ENCODE results near the gene GCSAM. TPM values are rescaled to one million over a fixed set of nuclear protein-coding genes. Genes with fewer than 3 reads are reported as not detected.

The GCSAM gene
- total and polyA plus RNA-seq, 2 experiments from 2014 or later, result 0.86 TPM; not detected in 1

DNA sequence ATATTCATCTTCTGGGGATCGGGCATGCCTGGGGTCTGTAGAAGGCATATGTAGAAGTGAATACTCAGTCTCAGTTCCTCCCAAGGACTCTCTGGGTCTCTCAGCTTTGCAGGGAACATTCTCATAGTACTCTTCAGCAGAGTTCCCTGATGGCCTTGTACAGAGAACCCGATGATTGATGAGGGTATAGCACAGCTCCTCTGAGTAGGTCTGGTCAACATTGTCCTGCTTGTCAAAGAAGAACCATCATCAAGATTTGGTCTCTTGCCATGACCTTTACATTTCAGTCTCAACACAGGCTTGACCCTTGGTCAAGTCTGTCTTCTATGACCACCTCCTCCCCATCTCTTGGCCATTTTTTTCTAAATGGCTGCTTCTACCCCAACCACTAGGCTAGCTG lies 9.5 kb downstream of the GCSAM start:
- H3K27ac Mint-ChIP-seq, result no peak overlapping the region
- no peaks in the 10 kb centered on the region for H3K9me3 Mint-ChIP-seq
- ATAC-seq (no peak), DNase-seq (ENCODE audit: low spot score) (no peak)
- no peak overlapping the region for H2AFZ ChIP-seq
- no peaks in the 10 kb centered on the region for H3F3A ChIP-seq (replicated peaks; ENCODE audit: low read depth)
- no peak overlapping the region for H3K4me3 ChIP-seq
- peaks cover 14% of the 10 kb centered on the region; the same call in 2 of the 3 replicates for H3K36me3 Mint-ChIP-seq (ENCODE audit: low read depth)
- no peaks in the 10 kb centered on the region for H3K79me2 ChIP-seq (replicated peaks; ENCODE audit: insufficient read depth)
- no peaks in the 10 kb centered on the region for H3K27me3 ChIP-seq (ENCODE audit: insufficient read depth)
- H3K36me3 ChIP-seq (ENCODE audit: insufficient read depth), result no peaks in the 10 kb centered on the region; the same call in 1 of the 2 replicates
- peaks cover 51% of the 10 kb centered on the region for H3K4me1 ChIP-seq (ENCODE audit: insufficient read depth)
- H3K4me3 Mint-ChIP-seq, result no peak overlapping the region
- no peak overlapping the region for H3K4me2 ChIP-seq
- peaks cover 44% of the 10 kb centered on the region for H3K4me1 Mint-ChIP-seq
- H3K27me3 Mint-ChIP-seq (ENCODE audit: insufficient read depth, low read depth, poor library complexity), result peaks cover 1% of the 10 kb centered on the region
- no peaks in the 10 kb centered on the region for H4K20me1 ChIP-seq (replicated peaks; ENCODE audit: insufficient read depth)
- no peak overlapping the region for H3K27ac ChIP-seq (ENCODE audit: low read depth)
- no peaks in the 10 kb centered on the region for H3K9me2 ChIP-seq (ENCODE audit: insufficient read depth)
- TF ChIP-seq ZNF114 (CRISPR knock-in tag; IDR thresholded peaks at IDR 0.05) (no peak), ZNF331 (CRISPR knock-in tag; IDR thresholded peaks at IDR 0.05; ENCODE audit: low read depth) (no peak)

DNA sequence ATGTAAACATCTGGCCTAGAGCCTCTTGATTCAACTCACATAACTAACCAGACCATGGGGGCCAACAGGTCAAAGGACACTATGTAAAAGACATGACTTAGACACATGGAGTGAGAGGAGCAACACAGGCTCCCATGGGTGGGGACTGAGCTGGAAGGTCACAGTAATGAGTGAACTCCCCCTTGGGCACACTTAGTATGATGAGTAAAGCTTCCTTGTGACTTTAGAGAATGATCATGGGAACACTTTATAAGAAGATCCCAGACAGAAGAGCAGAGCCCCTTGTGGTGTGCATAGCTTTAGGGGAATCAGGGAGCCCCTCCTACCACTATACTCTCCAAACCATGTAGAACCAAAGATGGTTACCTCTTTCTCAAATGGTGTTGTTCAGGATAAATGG lies 10.2 kb downstream of the GCSAM start:
- peaks cover 47% of the 10 kb centered on the region for H3K4me1 ChIP-seq (ENCODE audit: insufficient read depth)
- H3K36me3 Mint-ChIP-seq (ENCODE audit: low read depth), result peaks cover 14% of the 10 kb centered on the region; the same call in 2 of the 3 replicates
- no peak overlapping the region for H3K4me3 Mint-ChIP-seq
- H2AFZ ChIP-seq, result no peak overlapping the region
- H3K4me2 ChIP-seq, result no peak overlapping the region
- H3K9me3 Mint-ChIP-seq, result no peaks in the 10 kb centered on the region
- no peaks in the 10 kb centered on the region for H3F3A ChIP-seq (replicated peaks; ENCODE audit: low read depth)
- no peaks in the 10 kb centered on the region for H3K9me2 ChIP-seq (ENCODE audit: insufficient read depth)
- DNase-seq (ENCODE audit: low spot score) (no peak), ATAC-seq (no peak)
- no peaks in the 10 kb centered on the region; the same call in 1 of the 2 replicates for H3K36me3 ChIP-seq (ENCODE audit: insufficient read depth)
- H3K27ac Mint-ChIP-seq, result no peak overlapping the region
- no peaks in the 10 kb centered on the region for H3K27me3 ChIP-seq (ENCODE audit: insufficient read depth)
- H3K4me1 Mint-ChIP-seq, result peaks cover 42% of the 10 kb centered on the region
- TF ChIP-seq ZNF114 (CRISPR knock-in tag; IDR thresholded peaks at IDR 0.05) (no peak), NANOG (IDR thresholded peaks at IDR 0.05; ENCODE audit: borderline replicate concordance) (no peak), ZNF331 (CRISPR knock-in tag; IDR thresholded peaks at IDR 0.05; ENCODE audit: low read depth) (no peak), EZH2 (IDR thresholded peaks at IDR 0.05; ENCODE audit: low read depth, unreplicated experiment) (no peak), POLR2AphosphoS5 (IDR thresholded peaks at IDR 0.05; ENCODE audit: low read depth) (no peak), EZH2phosphoT487 (IDR thresholded peaks at IDR 0.05; ENCODE audit: unreplicated experiment) (no peak), CREB1 (CRISPR knock-in tag; IDR thresholded peaks at IDR 0.05; ENCODE audit: low read depth) (no peak), STAT1 (IDR thresholded peaks at IDR 0.05; ENCODE audit: unreplicated experiment) (no peak), JUNB (IDR thresholded peaks at IDR 0.05; ENCODE audit: unreplicated experiment) (no peak)
- TF ChIP-seq, protein P1, sequence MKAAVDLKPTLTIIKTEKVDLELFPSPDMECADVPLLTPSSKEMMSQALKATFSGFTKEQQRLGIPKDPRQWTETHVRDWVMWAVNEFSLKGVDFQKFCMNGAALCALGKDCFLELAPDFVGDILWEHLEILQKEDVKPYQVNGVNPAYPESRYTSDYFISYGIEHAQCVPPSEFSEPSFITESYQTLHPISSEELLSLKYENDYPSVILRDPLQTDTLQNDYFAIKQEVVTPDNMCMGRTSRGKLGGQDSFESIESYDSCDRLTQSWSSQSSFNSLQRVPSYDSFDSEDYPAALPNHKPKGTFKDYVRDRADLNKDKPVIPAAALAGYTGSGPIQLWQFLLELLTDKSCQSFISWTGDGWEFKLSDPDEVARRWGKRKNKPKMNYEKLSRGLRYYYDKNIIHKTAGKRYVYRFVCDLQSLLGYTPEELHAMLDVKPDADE (IDR thresholded peaks at IDR 0.05), result no peak
- TF ChIP-seq, protein P2, sequence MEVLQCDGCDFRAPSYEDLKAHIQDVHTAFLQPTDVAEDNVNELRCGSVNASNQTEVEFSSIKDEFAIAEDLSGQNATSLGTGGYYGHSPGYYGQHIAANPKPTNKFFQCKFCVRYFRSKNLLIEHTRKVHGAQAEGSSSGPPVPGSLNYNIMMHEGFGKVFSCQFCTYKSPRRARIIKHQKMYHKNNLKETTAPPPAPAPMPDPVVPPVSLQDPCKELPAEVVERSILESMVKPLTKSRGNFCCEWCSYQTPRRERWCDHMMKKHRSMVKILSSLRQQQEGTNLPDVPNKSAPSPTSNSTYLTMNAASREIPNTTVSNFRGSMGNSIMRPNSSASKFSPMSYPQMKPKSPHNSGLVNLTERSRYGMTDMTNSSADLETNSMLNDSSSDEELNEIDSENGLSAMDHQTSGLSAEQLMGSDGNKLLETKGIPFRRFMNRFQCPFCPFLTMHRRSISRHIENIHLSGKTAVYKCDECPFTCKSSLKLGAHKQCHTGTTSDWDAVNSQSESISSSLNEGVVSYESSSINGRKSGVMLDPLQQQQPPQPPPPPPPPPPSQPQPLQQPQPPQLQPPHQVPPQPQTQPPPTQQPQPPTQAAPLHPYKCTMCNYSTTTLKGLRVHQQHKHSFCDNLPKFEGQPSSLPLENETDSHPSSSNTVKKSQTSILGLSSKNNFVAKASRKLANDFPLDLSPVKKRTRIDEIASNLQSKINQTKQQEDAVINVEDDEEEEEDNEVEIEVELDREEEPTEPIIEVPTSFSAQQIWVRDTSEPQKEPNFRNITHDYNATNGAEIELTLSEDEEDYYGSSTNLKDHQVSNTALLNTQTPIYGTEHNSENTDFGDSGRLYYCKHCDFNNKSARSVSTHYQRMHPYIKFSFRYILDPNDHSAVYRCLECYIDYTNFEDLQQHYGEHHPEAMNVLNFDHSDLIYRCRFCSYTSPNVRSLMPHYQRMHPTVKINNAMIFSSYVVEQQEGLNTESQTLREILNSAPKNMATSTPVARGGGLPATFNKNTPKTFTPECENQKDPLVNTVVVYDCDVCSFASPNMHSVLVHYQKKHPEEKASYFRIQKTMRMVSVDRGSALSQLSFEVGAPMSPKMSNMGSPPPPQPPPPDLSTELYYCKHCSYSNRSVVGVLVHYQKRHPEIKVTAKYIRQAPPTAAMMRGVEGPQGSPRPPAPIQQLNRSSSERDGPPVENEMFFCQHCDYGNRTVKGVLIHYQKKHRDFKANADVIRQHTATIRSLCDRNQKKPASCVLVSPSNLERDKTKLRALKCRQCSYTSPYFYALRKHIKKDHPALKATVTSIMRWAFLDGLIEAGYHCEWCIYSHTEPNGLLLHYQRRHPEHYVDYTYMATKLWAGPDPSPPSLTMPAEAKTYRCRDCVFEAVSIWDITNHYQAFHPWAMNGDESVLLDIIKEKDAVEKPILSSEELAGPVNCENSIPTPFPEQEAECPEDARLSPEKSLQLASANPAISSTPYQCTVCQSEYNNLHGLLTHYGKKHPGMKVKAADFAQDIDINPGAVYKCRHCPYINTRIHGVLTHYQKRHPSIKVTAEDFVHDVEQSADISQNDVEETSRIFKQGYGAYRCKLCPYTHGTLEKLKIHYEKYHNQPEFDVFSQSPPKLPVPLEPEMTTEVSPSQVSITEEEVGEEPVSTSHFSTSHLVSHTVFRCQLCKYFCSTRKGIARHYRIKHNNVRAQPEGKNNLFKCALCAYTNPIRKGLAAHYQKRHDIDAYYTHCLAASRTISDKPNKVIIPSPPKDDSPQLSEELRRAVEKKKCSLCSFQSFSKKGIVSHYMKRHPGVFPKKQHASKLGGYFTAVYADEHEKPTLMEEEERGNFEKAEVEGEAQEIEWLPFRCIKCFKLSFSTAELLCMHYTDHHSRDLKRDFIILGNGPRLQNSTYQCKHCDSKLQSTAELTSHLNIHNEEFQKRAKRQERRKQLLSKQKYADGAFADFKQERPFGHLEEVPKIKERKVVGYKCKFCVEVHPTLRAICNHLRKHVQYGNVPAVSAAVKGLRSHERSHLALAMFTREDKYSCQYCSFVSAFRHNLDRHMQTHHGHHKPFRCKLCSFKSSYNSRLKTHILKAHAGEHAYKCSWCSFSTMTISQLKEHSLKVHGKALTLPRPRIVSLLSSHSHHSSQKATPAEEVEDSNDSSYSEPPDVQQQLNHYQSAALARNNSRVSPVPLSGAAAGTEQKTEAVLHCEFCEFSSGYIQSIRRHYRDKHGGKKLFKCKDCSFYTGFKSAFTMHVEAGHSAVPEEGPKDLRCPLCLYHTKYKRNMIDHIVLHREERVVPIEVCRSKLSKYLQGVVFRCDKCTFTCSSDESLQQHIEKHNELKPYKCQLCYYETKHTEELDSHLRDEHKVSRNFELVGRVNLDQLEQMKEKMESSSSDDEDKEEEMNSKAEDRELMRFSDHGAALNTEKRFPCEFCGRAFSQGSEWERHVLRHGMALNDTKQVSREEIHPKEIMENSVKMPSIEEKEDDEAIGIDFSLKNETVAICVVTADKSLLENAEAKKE (CRISPR knock-in tag; IDR thresholded peaks at IDR 0.05), result no peak
- TF ChIP-seq, protein P3, sequence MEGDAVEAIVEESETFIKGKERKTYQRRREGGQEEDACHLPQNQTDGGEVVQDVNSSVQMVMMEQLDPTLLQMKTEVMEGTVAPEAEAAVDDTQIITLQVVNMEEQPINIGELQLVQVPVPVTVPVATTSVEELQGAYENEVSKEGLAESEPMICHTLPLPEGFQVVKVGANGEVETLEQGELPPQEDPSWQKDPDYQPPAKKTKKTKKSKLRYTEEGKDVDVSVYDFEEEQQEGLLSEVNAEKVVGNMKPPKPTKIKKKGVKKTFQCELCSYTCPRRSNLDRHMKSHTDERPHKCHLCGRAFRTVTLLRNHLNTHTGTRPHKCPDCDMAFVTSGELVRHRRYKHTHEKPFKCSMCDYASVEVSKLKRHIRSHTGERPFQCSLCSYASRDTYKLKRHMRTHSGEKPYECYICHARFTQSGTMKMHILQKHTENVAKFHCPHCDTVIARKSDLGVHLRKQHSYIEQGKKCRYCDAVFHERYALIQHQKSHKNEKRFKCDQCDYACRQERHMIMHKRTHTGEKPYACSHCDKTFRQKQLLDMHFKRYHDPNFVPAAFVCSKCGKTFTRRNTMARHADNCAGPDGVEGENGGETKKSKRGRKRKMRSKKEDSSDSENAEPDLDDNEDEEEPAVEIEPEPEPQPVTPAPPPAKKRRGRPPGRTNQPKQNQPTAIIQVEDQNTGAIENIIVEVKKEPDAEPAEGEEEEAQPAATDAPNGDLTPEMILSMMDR (conservative IDR thresholded peaks at IDR 0.05; ENCODE audit: low read depth in 2 of 2), result no peak
- no peak overlapping the region for H3K4me3 ChIP-seq
- H3K27ac ChIP-seq (ENCODE audit: low read depth), result no peak overlapping the region
- H3K79me2 ChIP-seq (replicated peaks; ENCODE audit: insufficient read depth), result no peaks in the 10 kb centered on the region
- H4K20me1 ChIP-seq (replicated peaks; ENCODE audit: insufficient read depth), result no peaks in the 10 kb centered on the region
- peaks cover 3% of the 10 kb centered on the region for H3K27me3 Mint-ChIP-seq (ENCODE audit: insufficient read depth, low read depth, poor library complexity)

All from GM23338 (cell line).